H9 (cell line): ENCODE measurements around the gene TBC1D22A. TPM values are rescaled to one million over a fixed set of nuclear protein-coding genes. Genes with fewer than 3 reads are reported as not detected.

Experiments used
- DNase-seq: peaks from one replicate; pipeline ENCODE4 v3.0.0-alpha.2; 2017
- H2AFZ ChIP-seq: one replicate; pipeline ENCODE4 v1.6.1; 2013; ENCODE audit warnings: mild to moderate bottlenecking, low read length, control low read depth, moderate library complexity
- H2AK5ac ChIP-seq: 2 replicates; pipeline ENCODE4 v1.6.1; 2013; ENCODE audit warnings: low read length, control low read depth, mixed read lengths; ENCODE audit not compliant: insufficient read length
- H2BK120ac ChIP-seq: one replicate; pipeline ENCODE4 v1.6.1; 2013; ENCODE audit warnings: low read depth, mild to moderate bottlenecking, low read length, control low read depth, inconsistent platforms; ENCODE audit not compliant: poor library complexity, severe bottlenecking
- H2BK12ac ChIP-seq: 2 replicates; pipeline ENCODE4 v1.6.1; 2013; ENCODE audit warnings: low read length, control low read depth, mixed read lengths, low read depth; ENCODE audit not compliant: insufficient read length
- H2BK15ac ChIP-seq: 2 replicates; pipeline ENCODE4 v1.6.1; 2013; ENCODE audit warnings: low read depth, low read length, control low read depth
- H2BK20ac ChIP-seq: one replicate; pipeline ENCODE4 v1.6.1; 2013; ENCODE audit warnings: low read depth, mild to moderate bottlenecking, low read length, control low read depth, inconsistent platforms; ENCODE audit not compliant: poor library complexity, severe bottlenecking
- H2BK5ac ChIP-seq: 2 replicates; pipeline ENCODE4 v1.6.1; 2013; ENCODE audit warnings: low read length, control low read depth, mixed read lengths; ENCODE audit not compliant: insufficient read length
- H3K14ac ChIP-seq: 2 replicates; pipeline ENCODE4 v1.6.1; 2013; ENCODE audit warnings: low read length, control low read depth; ENCODE audit not compliant: insufficient read depth
- H3K18ac ChIP-seq: 2 replicates; pipeline ENCODE4 v1.6.1; 2013; ENCODE audit warnings: low read depth, mild to moderate bottlenecking, mixed read lengths, low read length, control low read depth; ENCODE audit not compliant: insufficient read length
- H3K23ac ChIP-seq: 2 replicates; pipeline ENCODE4 v1.6.1; 2013; ENCODE audit warnings: low read length, control low read depth, mixed read lengths, low read depth; ENCODE audit not compliant: insufficient read length
- H3K23me2 ChIP-seq: 2 replicates; pipeline ENCODE4 v1.6.1; 2013; ENCODE audit warnings: low read depth, mild to moderate bottlenecking, mixed read lengths, low read length, control low read depth; ENCODE audit not compliant: insufficient read length, poor library complexity, severe bottlenecking
- H3K27ac ChIP-seq: 2 replicates; pipeline ENCODE4 v1.5.1; 2013; ENCODE audit warnings: low read length, control low read depth, mixed read lengths, low read depth; ENCODE audit not compliant: insufficient read length
- H3K27me3 ChIP-seq: 2 replicates; pipeline ENCODE4 v1.6.1; 2013; ENCODE audit warnings: low read length, control low read depth, inconsistent platforms; ENCODE audit not compliant: insufficient read depth
- H3K4ac ChIP-seq: 2 replicates; pipeline ENCODE4 v1.6.1; 2013; ENCODE audit warnings: low read depth, mild to moderate bottlenecking, control low read depth, inconsistent platforms, low read length, moderate library complexity
- H3K4me1 ChIP-seq: 2 replicates; pipeline ENCODE4 v1.6.1; 2013; ENCODE audit warnings: low read length, control low read depth, inconsistent platforms; ENCODE audit not compliant: insufficient read depth
- H3K4me2 ChIP-seq: 2 replicates; pipeline ENCODE4 v1.6.1; 2013; ENCODE audit warnings: low read length, control low read depth, mixed read lengths; ENCODE audit not compliant: insufficient read length, insufficient read depth
- H3K56ac ChIP-seq: 2 replicates; pipeline ENCODE4 v1.6.1; 2013; ENCODE audit warnings: low read depth, mild to moderate bottlenecking, mixed read lengths, low read length, control low read depth; ENCODE audit not compliant: insufficient read length
- H3K79me1 ChIP-seq: 2 replicates; pipeline ENCODE4 v1.6.1; 2013; ENCODE audit warnings: low read depth, mild to moderate bottlenecking, moderate library complexity, low read length, control low read depth, inconsistent platforms; ENCODE audit not compliant: insufficient read depth, poor library complexity, severe bottlenecking
- H3K79me2 ChIP-seq: 2 replicates; pipeline ENCODE4 v1.6.1; 2013; ENCODE audit warnings: low read length, control low read depth, inconsistent platforms; ENCODE audit not compliant: insufficient read depth
- H3K9ac ChIP-seq: 2 replicates; pipeline ENCODE4 v1.6.1; 2013; ENCODE audit warnings: low read length, control low read depth, mixed read lengths; ENCODE audit not compliant: insufficient read length; ENCODE audit errors: extremely low read depth
- H3K9me3 ChIP-seq: one replicate; pipeline ENCODE4 v1.6.1; 2013; ENCODE audit warnings: low read depth, low read length, inconsistent platforms; ENCODE audit not compliant: control insufficient read depth
- H3T11ph ChIP-seq: one replicate; pipeline ENCODE4 v1.6.1; 2013; ENCODE audit warnings: mild to moderate bottlenecking, low read length, control low read depth, inconsistent platforms
- H4K20me1 ChIP-seq: one replicate; pipeline ENCODE4 v1.6.1; 2013; ENCODE audit not compliant: control insufficient read depth, insufficient read length, insufficient read depth
- H4K5ac ChIP-seq: 2 replicates; pipeline ENCODE4 v1.6.1; 2013; ENCODE audit warnings: low read depth, mild to moderate bottlenecking, mixed read lengths, low read length, control low read depth; ENCODE audit not compliant: insufficient read length
- H4K8ac ChIP-seq: replicated peaks from 2 replicates; pipeline ENCODE4 v1.6.1; 2013; ENCODE audit warnings: low read length, control low read depth, mixed read lengths, low read depth; ENCODE audit not compliant: insufficient read length
- H4K91ac ChIP-seq: 2 replicates; pipeline ENCODE4 v1.6.1; 2013; ENCODE audit warnings: low read depth, mild to moderate bottlenecking, moderate library complexity, mixed read lengths, low read length, control low read depth; ENCODE audit not compliant: insufficient read length
- H3K27ac Mint-ChIP-seq, 3 experiments: 2 replicates in 2 of 3; 3 replicates in 1 of 3; pipeline ENCODE4 v1.8.0; 2020 to 2021; ENCODE audit warnings: mixed read lengths in 3 of 3, mild to moderate bottlenecking in 1 of 3, moderate library complexity in 1 of 3
- H3K27me3 Mint-ChIP-seq: 2 replicates; pipeline ENCODE4 v1.8.0; 2021; ENCODE audit warnings: low read depth, mild to moderate bottlenecking, moderate library complexity, mixed read lengths
- H3K36me3 Mint-ChIP-seq, 3 experiments: 2 replicates in 2 of 3; 3 replicates in 1 of 3; pipeline ENCODE4 v1.8.0; 2020 to 2021; ENCODE audit warnings: low read depth in 3 of 3, mixed read lengths in 3 of 3; ENCODE audit not compliant: insufficient read depth in 1 of 3
- H3K4me1 Mint-ChIP-seq, 2 experiments: 2 replicates each; pipeline ENCODE4 v1.8.0; 2020; ENCODE audit warnings: mixed read lengths in 2 of 2
- H3K4me3 Mint-ChIP-seq, 2 experiments: 2 replicates in 1 of 2; 3 replicates in 1 of 2; pipeline ENCODE4 v1.8.0; 2020 to 2021; ENCODE audit warnings: mild to moderate bottlenecking in 2 of 2, mixed read lengths in 2 of 2, moderate library complexity in 1 of 2
- H3K9me3 Mint-ChIP-seq, 2 experiments: 2 replicates in 1 of 2; 3 replicates in 1 of 2; pipeline ENCODE4 v1.8.0; 2020; ENCODE audit warnings: mild to moderate bottlenecking in 2 of 2, mixed read lengths in 2 of 2, moderate library complexity in 1 of 2
- WGBS: extraction: QIAGEN DNeasy Blood & Tissue Kit; methylation state at CpG from one replicate; pipeline ENCODE4 v1.1.7; 2013; ENCODE audit warnings: missing lambda C conversion rate, low lambda C conversion rate, mixed read lengths; ENCODE audit not compliant: insufficient read length; ENCODE audit errors: extremely low coverage; 5-methylcytosine and 5-hydroxymethylcytosine counted together
- total RNA-seq: library from RNA; stranded (reverse); gene quantifications from 2 replicates; pipeline ENCODE4 v1.2.1, GENCODE V29; 2021
- TF ChIP-seq, protein P1 (sequence below): fragments of 200-600 bp; sonication (generic); conservative IDR thresholded peaks from 3 replicates; pipeline ENCODE4 v1.8.0; 2021; ENCODE audit warnings: antibody characterized with exemption, mild to moderate bottlenecking

Gene TBC1D22A
- total RNA-seq, 1 experiment from 2014 or later: 20.8 TPM

GRCh38 chr22:46752988-46753310 lies 9.5 kb upstream of the TBC1D22A start:
- H2BK15ac ChIP-seq: no peak overlapping the region
- DNase-seq: no peak
- no peaks in the 10 kb centered on the region for H3K4me1 ChIP-seq
- TF ChIP-seq, protein P1, sequence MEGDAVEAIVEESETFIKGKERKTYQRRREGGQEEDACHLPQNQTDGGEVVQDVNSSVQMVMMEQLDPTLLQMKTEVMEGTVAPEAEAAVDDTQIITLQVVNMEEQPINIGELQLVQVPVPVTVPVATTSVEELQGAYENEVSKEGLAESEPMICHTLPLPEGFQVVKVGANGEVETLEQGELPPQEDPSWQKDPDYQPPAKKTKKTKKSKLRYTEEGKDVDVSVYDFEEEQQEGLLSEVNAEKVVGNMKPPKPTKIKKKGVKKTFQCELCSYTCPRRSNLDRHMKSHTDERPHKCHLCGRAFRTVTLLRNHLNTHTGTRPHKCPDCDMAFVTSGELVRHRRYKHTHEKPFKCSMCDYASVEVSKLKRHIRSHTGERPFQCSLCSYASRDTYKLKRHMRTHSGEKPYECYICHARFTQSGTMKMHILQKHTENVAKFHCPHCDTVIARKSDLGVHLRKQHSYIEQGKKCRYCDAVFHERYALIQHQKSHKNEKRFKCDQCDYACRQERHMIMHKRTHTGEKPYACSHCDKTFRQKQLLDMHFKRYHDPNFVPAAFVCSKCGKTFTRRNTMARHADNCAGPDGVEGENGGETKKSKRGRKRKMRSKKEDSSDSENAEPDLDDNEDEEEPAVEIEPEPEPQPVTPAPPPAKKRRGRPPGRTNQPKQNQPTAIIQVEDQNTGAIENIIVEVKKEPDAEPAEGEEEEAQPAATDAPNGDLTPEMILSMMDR: no peak
- no peak overlapping the region for H3K23ac ChIP-seq
- H2BK5ac ChIP-seq: no peak overlapping the region
- H4K20me1 ChIP-seq: no peaks in the 10 kb centered on the region
- Mint-ChIP-seq H3K27me3 (peaks cover 25% of the 10 kb centered on the region), H3K36me3 (peaks cover 14 to 23% (median 18%) of the 10 kb centered on the region in 3 experiments), H3K4me3 (no peak overlapping the region), H3K4me1 (no peaks in the 10 kb centered on the region), H3K9me3 (peaks cover 18 to 30% of the 10 kb centered on the region in 2 experiments), H3K27ac (no peak overlapping the region)
- no peak overlapping the region for H3K4ac ChIP-seq
- H2BK12ac ChIP-seq: no peak overlapping the region
- H3K56ac ChIP-seq: no peak overlapping the region
- H3T11ph ChIP-seq: no peak overlapping the region
- no CpG with 5 or more reads among the region's 6 CpGs for WGBS
- H3K27ac ChIP-seq: no peak overlapping the region
- no peak overlapping the region for H2AK5ac ChIP-seq
- H4K8ac ChIP-seq: no peak overlapping the region
- H3K27me3 ChIP-seq: no peaks in the 10 kb centered on the region
- H3K79me2 ChIP-seq: no peaks in the 10 kb centered on the region
- H3K4me2 ChIP-seq: no peak overlapping the region
- no peaks in the 10 kb centered on the region for H3K23me2 ChIP-seq
- no peaks in the 10 kb centered on the region for H3K9me3 ChIP-seq
- no peak overlapping the region for H3K9ac ChIP-seq
- H2AFZ ChIP-seq: no peak overlapping the region
- H3K14ac ChIP-seq: no peak overlapping the region
- no peak overlapping the region for H2BK120ac ChIP-seq
- no peaks in the 10 kb centered on the region for H3K79me1 ChIP-seq
- no peak overlapping the region for H4K91ac ChIP-seq
- H4K5ac ChIP-seq: no peak overlapping the region
- no peak overlapping the region for H2BK20ac ChIP-seq
- H3K18ac ChIP-seq: no peak overlapping the region
